K562 (cell line): Measurements from ENCODE around the gene KCNMB2. TPM values are rescaled to one million over a fixed set of nuclear protein-coding genes. Genes with fewer than 3 reads are reported as not detected.

Experiments
- ATAC-seq: fragments of 200-7000 bp; cut with Tn5 transposase; 3 replicates; pipeline ENCODE4 v1.9.1; 2020; ENCODE audit warnings: moderate library complexity
- BruUV-seq: library from RNA; stranded (reverse); fragments of 400-500 nt; replicated peaks from 2 replicates; lab custom pipeline; 2021; lab: Mats Ljungman, UMichigan
- CTCF ChIA-PET: fragments of 300-600 bp; formaldehyde crosslinking; extraction: SDS; loops from one replicate; lab custom pipeline; 2021; ENCODE audit warnings: low intra/inter-chr PET ratio; lab: Yijun Ruan, JAX
- POLR2A ChIA-PET: fragments of 300-600, 350-650 bp; sonication (Branson Sonifier 250); formaldehyde crosslinking; extraction: SDS; loops from one replicate; lab custom pipeline; 2021; ENCODE audit warnings: antibody characterized with exemption, inconsistent platforms; lab: Yijun Ruan, JAX
- DNase-seq, 4 experiments: peaks; one replicate each; pipeline versions ENCODE4 v3.0.0 to v3.0.0-alpha.2; 2011 to 2018; ENCODE audit warnings: low spot score in 3 of 4, mixed read lengths in 3 of 4; ENCODE audit errors: extremely low read depth in 1 of 4
- FAIRE-seq: peaks from 2 replicates; lab custom pipeline; 2011; peaks lifted over from hg19 to GRCh38; lab: Jason Lieb, UNC
- H2AFZ ChIP-seq: 2 replicates; pipeline ENCODE4 v1.6.0; 2011; ENCODE audit warnings: low read depth, low read length, control low read depth, inconsistent platforms
- H3K27ac ChIP-seq: fragments of 200-600 bp; 3 replicates; pipeline ENCODE4 v1.8.0; 2011; ENCODE audit warnings: low read depth, mild to moderate bottlenecking, control low read depth, inconsistent platforms, low read length, moderate library complexity, mixed read lengths; ENCODE audit errors: extremely low read depth
- H3K27me3 ChIP-seq, 2 experiments: fragments of 300-600 bp in 1 of 2; 2 replicates in 1 of 2; 3 replicates in 1 of 2; pipeline versions ENCODE4 v1.6.0 to v1.8.0; 2011; ENCODE audit warnings: inconsistent platforms in 2 of 2, low read length in 2 of 2, mild to moderate bottlenecking in 1 of 2, mixed read lengths in 1 of 2, moderate library complexity in 1 of 2; ENCODE audit not compliant: control insufficient read depth in 2 of 2, insufficient read depth in 2 of 2
- H3K36me3 ChIP-seq: fragments of 300-600 bp; 3 replicates; pipeline ENCODE4 v1.8.0; 2011; ENCODE audit warnings: mild to moderate bottlenecking, low read length, inconsistent platforms; ENCODE audit not compliant: control insufficient read depth, insufficient read depth
- H3K4me1 ChIP-seq, 2 experiments: fragments of 200-600 bp in 1 of 2; replicated peaks in 1 of 2; 2 replicates in 1 of 2; 3 replicates in 1 of 2; pipeline versions ENCODE4 v1.5.1 to v1.8.0; 2011; ENCODE audit warnings: inconsistent platforms in 2 of 2, low read length in 2 of 2, mild to moderate bottlenecking in 1 of 2, mixed read lengths in 1 of 2, moderate library complexity in 1 of 2; ENCODE audit not compliant: control insufficient read depth in 2 of 2, insufficient read depth in 2 of 2
- H3K4me2 ChIP-seq: 2 replicates; pipeline ENCODE4 v1.6.1; 2011; ENCODE audit warnings: low read length, control low read depth, inconsistent platforms, mixed read lengths; ENCODE audit not compliant: insufficient read depth
- H3K4me3 ChIP-seq: fragments of 200-600 bp; sonication (generic), shearing (Covaris generic); 2 replicates; pipeline ENCODE4 v1.5.1; 2016; ENCODE audit warnings: control low read depth, inconsistent platforms
- H3K79me2 ChIP-seq: fragments of 200-600 bp; 3 replicates; pipeline ENCODE4 v1.8.0; 2011; ENCODE audit warnings: low read length, inconsistent platforms; ENCODE audit not compliant: control insufficient read depth, insufficient read depth
- H3K9ac ChIP-seq, 2 experiments: 2 replicates each; pipeline versions ENCODE4 v1.6.0 to v1.6.1; 2011; ENCODE audit warnings: low read depth in 2 of 2, low read length in 2 of 2, control low read depth in 1 of 2, inconsistent platforms in 1 of 2, mild to moderate bottlenecking in 1 of 2, mixed read lengths in 1 of 2; ENCODE audit not compliant: insufficient read depth in 1 of 2
- H3K9me1 ChIP-seq: one replicate; pipeline ENCODE4 v1.6.0; 2011; ENCODE audit warnings: inconsistent platforms, mild to moderate bottlenecking, low read length, moderate library complexity; ENCODE audit not compliant: control insufficient read depth, insufficient read depth
- H3K9me3 ChIP-seq: replicated peaks from 2 replicates; pipeline ENCODE4 v1.5.1; 2011; ENCODE audit warnings: low read depth, low read length, inconsistent platforms; ENCODE audit not compliant: control insufficient read depth, insufficient read depth
- H4K20me1 ChIP-seq: replicated peaks from 2 replicates; pipeline ENCODE4 v1.6.1; 2011; ENCODE audit warnings: low read length, inconsistent platforms, mixed read lengths; ENCODE audit not compliant: control insufficient read depth, insufficient read depth
- C11orf30 ChIP-seq: fragments of 450-650 bp; IDR thresholded peaks from 2 replicates; pipeline ENCODE4 v1.6.1; 2016; ENCODE audit warnings: low read depth, mild to moderate bottlenecking
- CBFB ChIP-seq: sonication (generic); formaldehyde crosslinking; IDR thresholded peaks from 2 replicates; pipeline ENCODE4 v1.4.0; 2020; ENCODE audit warnings: mild to moderate bottlenecking, missing genetic modification reagents
- FOXA3 ChIP-seq, 2 experiments: fragments of 450-650 bp in 1 of 2; sonication (generic) in 1 of 2; formaldehyde crosslinking; IDR thresholded peaks in 1 of 2; conservative IDR thresholded peaks in 1 of 2; 2 replicates each; pipeline versions ENCODE4 v1.4.0 to v1.8.0; 2020 to 2022; ENCODE audit warnings: mild to moderate bottlenecking in 2 of 2, missing genetic modification reagents in 1 of 2
- HDAC1 ChIP-seq, 2 experiments: fragments of 450-650 bp; IDR thresholded peaks; 2 replicates each; pipeline ENCODE4 v1.6.1; 2016 to 2017; ENCODE audit warnings: inconsistent platforms in 1 of 2, mild to moderate bottlenecking in 1 of 2, moderate library complexity in 1 of 2
- HLTF ChIP-seq: fragments of 450-650 bp; IDR thresholded peaks from 2 replicates; pipeline ENCODE4 v1.6.1; 2016
- LEF1 ChIP-seq: fragments of 450-650 bp; IDR thresholded peaks from 2 replicates; pipeline ENCODE4 v1.6.1; 2016; ENCODE audit warnings: mild to moderate bottlenecking
- RBBP5 ChIP-seq: fragments of 200-600 bp; sonication (generic); IDR thresholded peaks from 2 replicates; pipeline ENCODE4 v1.6.1; 2012; ENCODE audit warnings: borderline replicate concordance, mild to moderate bottlenecking, low read length, control low read depth, inconsistent platforms; ENCODE audit not compliant: insufficient read depth, poor library complexity, severe bottlenecking
- ZNF316 ChIP-seq: fragments of 450-650 bp; IDR thresholded peaks from 2 replicates; pipeline ENCODE4 v1.6.1; 2016
- ZNF592 ChIP-seq: fragments of 450-650 bp; IDR thresholded peaks from 2 replicates; pipeline ENCODE4 v1.6.1; 2017; ENCODE audit warnings: antibody characterized with exemption, mild to moderate bottlenecking
- in situ Hi-C: fragments of 300-500 bp; cut with MboI; formaldehyde crosslinking; loops from 4 replicates; pipeline ENCODE4 v1.15.0; 2018; ENCODE audit warnings: inconsistent platforms, mixed read lengths
- intact Hi-C: fragments of 100-400 bp; cut with micrococcal nuclease; formaldehyde crosslinking; loops from 2 replicates; pipeline ENCODE4 v1.14.2; 2022
- polyA plus RNA-seq, 8 experiments: library from polyadenylated mRNA; depleted of rRNA in 4 of 8; stranded (reverse) in 5 of 8; unstranded in 3 of 8; fragments of >200 nt; fragmentation: Nextera tagmentation in 2 of 8; fragmentation: Illumina TruSeq in 1 of 8; extraction: Ambion mirVana in 2 of 8; extraction: Trizol in 1 of 8; gene quantifications; 2 replicates each; pipeline versions ENCODE4 v1.2.1 to v1.2.3, GENCODE V29; 2011 to 2014; ENCODE audit warnings: inconsistent platforms in 1 of 8, missing spikeins in 1 of 8
- total RNA-seq, 7 experiments: library from RNA; depleted of rRNA in 6 of 7; stranded (reverse); fragments of >200 nt in 6 of 7; fragmentation: Illumina TruSeq in 2 of 7; extraction: Trizol in 2 of 7; gene quantifications; 2 replicates each; pipeline versions ENCODE4 v1.2.1 to v1.2.3, GENCODE V29; 2011 to 2021; ENCODE audit warnings: low replicate concordance in 1 of 7

KCNMB2 gene
- total and polyA plus RNA-seq, 9 of the 15 experiments (the other 6 are each of a cell fraction or from before 2014, with no cell fraction given) = 0.04 to 0.15 TPM; not detected in 7

- ChIA-PET CTCF (no interaction called here), POLR2A (no interaction called here)
- H3K79me2 ChIP-seq = no peaks in the 10 kb centered on the region
- H4K20me1 ChIP-seq = no peaks in the 10 kb centered on the region
- FAIRE-seq (no peak), ATAC-seq (no peak), DNase-seq (no peak)
- no peaks in the 10 kb centered on the region for H3K9me1 ChIP-seq
- H3K36me3 ChIP-seq = no peaks in the 10 kb centered on the region
- no peak overlapping the region for H3K4me3 ChIP-seq
- intact Hi-C loops (no loop called here), in situ Hi-C loops (no loop called here)
- H3K4me1 ChIP-seq = no peaks in the 10 kb centered on the region
- BruUV-seq = no TSS peak
- no peak overlapping the region for H3K9ac ChIP-seq
- H3K9me3 ChIP-seq = no peaks in the 10 kb centered on the region
- H3K4me2 ChIP-seq = no peak overlapping the region
- no peaks in the 10 kb centered on the region for H3K27me3 ChIP-seq
- no peak overlapping the region for H3K27ac ChIP-seq
- no peak overlapping the region for H2AFZ ChIP-seq
- no peak for TF ChIP-seq FOXA3 (CRISPR knock-in tag; conservative IDR thresholded peaks at IDR 0.05 in 1 of 2, IDR thresholded peaks at IDR 0.05 in 1 of 2)
- peak; percentile 72 for TF ChIP-seq ZNF316
- no peak for TF ChIP-seq LEF1
- no peak for TF ChIP-seq HDAC1 (IDR thresholded peaks at IDR 0.05)
- no peak for TF ChIP-seq RBBP5
- TF ChIP-seq C11orf30 = 0 out of 2 replicates have a peak, but pooled peaks have one; percentile 19
- TF ChIP-seq CBFB = no peak
- TF ChIP-seq ZNF592 = no peak
- TF ChIP-seq HLTF = no peak
Observed at GRCh38 chr3:178510496-178510895, 25.7 kb upstream of the KCNMB2 start.
